AG09309 (cell line): ENCODE measurements around the gene CPOX.

Experiments used
- DNase-seq: peaks from one replicate; pipeline ENCODE4 v3.0.0-alpha.2; 2010; ENCODE audit warnings: low read depth
- H3K4me3 ChIP-seq: 2 replicates; pipeline ENCODE4 v1.5.1; 2011; ENCODE audit warnings: mild to moderate bottlenecking, low read depth, low read length, moderate library complexity; ENCODE audit not compliant: control insufficient read depth
- TF ChIP-seq, protein P1 (sequence below): IDR thresholded peaks from 2 replicates; pipeline ENCODE4 v1.5.1; 2011; ENCODE audit warnings: mild to moderate bottlenecking, low read depth, low read length, inconsistent platforms; ENCODE audit not compliant: insufficient read depth, control insufficient read depth; ENCODE audit errors: missing control alignments

CPOX gene

DNA sequence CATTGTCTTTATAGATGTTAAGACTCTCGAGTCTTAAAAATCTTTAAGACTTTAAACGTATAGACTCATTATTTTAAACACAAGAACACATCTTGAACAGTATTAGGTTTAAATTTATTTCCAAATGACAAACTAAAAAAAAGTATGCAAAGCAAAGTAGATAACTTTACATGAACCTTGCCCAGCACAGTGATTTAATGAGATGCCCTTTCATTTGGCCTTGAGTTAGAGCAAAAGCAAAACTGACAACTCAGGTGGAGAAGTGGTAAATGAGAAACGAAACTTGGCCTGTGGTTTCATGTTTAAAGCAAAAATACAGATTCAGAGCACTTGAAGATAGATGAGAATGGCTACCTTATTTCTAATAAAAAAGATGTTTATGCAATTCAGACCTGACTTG, 53.1 kb downstream of the CPOX start:
- H3K4me3 ChIP-seq, result no peak overlapping the region
- DNase-seq, result no peak
- TF ChIP-seq, protein P1, sequence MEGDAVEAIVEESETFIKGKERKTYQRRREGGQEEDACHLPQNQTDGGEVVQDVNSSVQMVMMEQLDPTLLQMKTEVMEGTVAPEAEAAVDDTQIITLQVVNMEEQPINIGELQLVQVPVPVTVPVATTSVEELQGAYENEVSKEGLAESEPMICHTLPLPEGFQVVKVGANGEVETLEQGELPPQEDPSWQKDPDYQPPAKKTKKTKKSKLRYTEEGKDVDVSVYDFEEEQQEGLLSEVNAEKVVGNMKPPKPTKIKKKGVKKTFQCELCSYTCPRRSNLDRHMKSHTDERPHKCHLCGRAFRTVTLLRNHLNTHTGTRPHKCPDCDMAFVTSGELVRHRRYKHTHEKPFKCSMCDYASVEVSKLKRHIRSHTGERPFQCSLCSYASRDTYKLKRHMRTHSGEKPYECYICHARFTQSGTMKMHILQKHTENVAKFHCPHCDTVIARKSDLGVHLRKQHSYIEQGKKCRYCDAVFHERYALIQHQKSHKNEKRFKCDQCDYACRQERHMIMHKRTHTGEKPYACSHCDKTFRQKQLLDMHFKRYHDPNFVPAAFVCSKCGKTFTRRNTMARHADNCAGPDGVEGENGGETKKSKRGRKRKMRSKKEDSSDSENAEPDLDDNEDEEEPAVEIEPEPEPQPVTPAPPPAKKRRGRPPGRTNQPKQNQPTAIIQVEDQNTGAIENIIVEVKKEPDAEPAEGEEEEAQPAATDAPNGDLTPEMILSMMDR, result no peak

- TF ChIP-seq, protein P1, result no peak
- DNase-seq, result no peak
- no peak overlapping the region for H3K4me3 ChIP-seq
Measured at GRCh38 chr3:98536456-98537017, 56.9 kb downstream of the CPOX start.

- TF ChIP-seq, protein P1, result no peak
- DNase-seq, result no peak
- no peak overlapping the region for H3K4me3 ChIP-seq
Measured at GRCh38 chr3:98534734-98535133, 58.7 kb downstream of the CPOX start.

DNA sequence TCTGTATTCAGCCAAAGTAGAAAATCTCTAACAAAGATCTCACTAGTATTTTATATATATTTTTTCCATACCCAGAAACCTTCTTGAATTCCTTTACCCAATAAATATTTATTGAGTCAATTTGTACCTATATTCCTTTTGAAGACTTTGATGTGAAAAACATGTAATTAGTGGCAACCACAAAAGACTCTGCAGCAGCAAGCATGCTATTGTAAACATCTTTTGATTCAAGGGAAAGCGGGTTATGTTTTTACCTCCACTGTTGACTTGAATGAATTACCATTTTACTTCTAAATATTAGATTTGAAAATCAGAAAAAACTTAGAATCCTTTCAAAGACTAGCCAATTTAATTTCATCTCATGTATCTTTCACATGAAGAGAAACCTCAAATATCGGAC, 59.2 kb downstream of the CPOX start:
- TF ChIP-seq, protein P1, result no peak
- no peak for DNase-seq
- no peak overlapping the region for H3K4me3 ChIP-seq

- no peak for DNase-seq
- TF ChIP-seq, protein P1, result no peak
- H3K4me3 ChIP-seq, result no peak overlapping the region
Measured at GRCh38 chr3:98532709-98533571, 60.5 kb downstream of the CPOX start.

GRCh38 chr3:98532275-98532637, 61.2 kb downstream of the CPOX start:
- TF ChIP-seq, protein P1, result no peak
- no peak overlapping the region for H3K4me3 ChIP-seq

More at GRCh38 chr3:98532275-98532637, 61.2 kb downstream of the CPOX start:
- DNase-seq, result no peak
